Kasumi-1 (cell line): ENCODE results near the gene ALOX15B.

ENCODE experiments used
- DNase-seq, 2 experiments: peaks; one replicate each; lab custom pipeline; 2025; lab: John Stamatoyannopoulos, UW

Gene ALOX15B

GRCh38 chr17:8080208-8080798, 41.4 kb downstream of the ALOX15B start:
- no peak for DNase-seq

GRCh38 chr17:8080799-8081219, 42.0 kb downstream of the ALOX15B start:
- no peak for DNase-seq

GRCh38 chr17:8081876-8082275, 43.0 kb downstream of the ALOX15B start:
- DNase-seq: no peak

GRCh38 chr17:8082292-8082691, 43.4 kb downstream of the ALOX15B start:
- no peak for DNase-seq

- DNase-seq: no peak
Measured at GRCh38 chr17:8084250-8084649, 45.4 kb downstream of the ALOX15B start.

- no peak for DNase-seq
Measured at GRCh38 chr17:8087075-8087951, 48.5 kb downstream of the ALOX15B start, which contains the start of gene ALOX12B. Gene ALOX12B (minus strand): TSS chr17:8087716. CDS start chr17:8087442, 274 bp downstream.

- no peak for DNase-seq
Measured at GRCh38 chr17:8087952-8088230, 49.0 kb downstream of the ALOX15B start.

GRCh38 chr17:8089728-8090127, 50.9 kb downstream of the ALOX15B start:
- DNase-seq: no peak

- DNase-seq: no peak
Measured at GRCh38 chr17:8091033-8091687, 52.3 kb downstream of the ALOX15B start.

- DNase-seq: no peak
Measured at GRCh38 chr17:8095361-8095760, 56.5 kb downstream of the ALOX15B start.

- no peak for DNase-seq
Measured at GRCh38 chr17:8096541-8096940, 57.7 kb downstream of the ALOX15B start.
